Measurements from ENCODE around the gene EPB42. TPM values are rescaled to one million over a fixed set of nuclear protein-coding genes. Genes with fewer than 3 reads are reported as not detected.

EPB42 gene
- total and polyA plus RNA-seq, 2 of the 4 experiments (the other 2 are of a cell fraction) = not detected

GRCh38 chr15:43239732-43240491 lies 19.1 kb upstream of the EPB42 start:
- Histone ChIP-seq H3K9me1 (ENCODE audit: insufficient read depth, low read length) (no peaks in the 10 kb centered on the region; the same call in 1 of the 2 replicates), H2AFZ (replicated peaks; ENCODE audit: low read length, poor library complexity) (no peak overlapping the region), H3K4ac (ENCODE audit: low read depth, low read length) (no peak overlapping the region), H4K20me1 (ENCODE audit: insufficient read depth, low read length) (no peaks in the 10 kb centered on the region), H2BK15ac (ENCODE audit: low read depth, low read length) (no peak overlapping the region), H3K9me3 (ENCODE audit: control insufficient read depth, insufficient read depth, low read length) (no peaks in the 10 kb centered on the region), H3K4me3 (ENCODE audit: insufficient read depth, low read depth, low read length) (no peak overlapping the region), H3K23ac (ENCODE audit: low read depth, low read length) (no peak overlapping the region), H3K27me3 (ENCODE audit: control insufficient read depth, insufficient read depth, low read length) (peaks cover 69% of the 10 kb centered on the region), H3K9ac (ENCODE audit: low read depth, low read length) (no peak overlapping the region), H4K5ac (ENCODE audit: low read depth, low read length) (no peak overlapping the region), H2BK120ac (ENCODE audit: low read depth, low read length) (no peak overlapping the region), H2AK9ac (replicated peaks; ENCODE audit: low read depth, low read length, poor library complexity) (no peak overlapping the region), H3K4me1 (ENCODE audit: control insufficient read depth, insufficient read depth, low read length) (no peaks in the 10 kb centered on the region), H3K79me1 (ENCODE audit: low read depth in 1 of 2, low read length in 2 of 2) (no peaks in the 10 kb centered on the region), H4K8ac (ENCODE audit: low read depth in 2 of 2, low read length in 2 of 2) (no peak overlapping the region), H2BK20ac (ENCODE audit: low read depth, low read length) (no peak overlapping the region), H3K4me2 (ENCODE audit: low read depth, low read length) (no peak overlapping the region), H3K18ac (ENCODE audit: low read depth, low read length) (no peak overlapping the region), H2AK5ac (ENCODE audit: low read depth, low read length) (no peak overlapping the region), H4K91ac (ENCODE audit: insufficient read depth, low read depth, low read length) (no peak overlapping the region), H3K27ac (ENCODE audit: insufficient read depth, low read length) (no peak overlapping the region), H3K36me3 (ENCODE audit: control insufficient read depth, insufficient read depth, low read length) (no peaks in the 10 kb centered on the region), H3K14ac (replicated peaks; ENCODE audit: low read depth, low read length) (no peak overlapping the region), H2BK5ac (ENCODE audit: low read depth, low read length, poor library complexity, severe bottlenecking) (no peak overlapping the region), H3K56ac (ENCODE audit: extremely low read depth, insufficient read depth, low read length) (no peak overlapping the region)
- ChIA-PET CTCF (no interaction called here), POLR2A (ENCODE audit: unreplicated experiment) (no interaction called here)
- in situ Hi-C loops (cut with MboI; ENCODE audit: low sequenced_read_pairs) (no loop called here), intact Hi-C loops (cut with micrococcal nuclease) (no loop called here), dilution Hi-C loops (cut with HindIII; ENCODE audit: low sequenced_read_pairs, unreplicated experiment) (no loop called here)
- no peak for TF ChIP-seq MXI1 (IDR thresholded peaks at IDR 0.05; ENCODE audit: borderline replicate concordance, low read depth, low read length)
- TF ChIP-seq FOS (IDR thresholded peaks at IDR 0.05; ENCODE audit: low read depth, low read length) = no peak
- no peak for TF ChIP-seq USF2 (IDR thresholded peaks at IDR 0.05; ENCODE audit: low read depth, low read length)
- no peak for TF ChIP-seq MAZ (IDR thresholded peaks at IDR 0.05; ENCODE audit: borderline replicate concordance, low read depth, low read length)
- TF ChIP-seq ELK1 (IDR thresholded peaks at IDR 0.05; ENCODE audit: borderline replicate concordance, low read depth, low read length) = no peak
- TF ChIP-seq MAFK (IDR thresholded peaks at IDR 0.05; ENCODE audit: low read depth, low read length) = no peak
- TF ChIP-seq CEBPB (IDR thresholded peaks at IDR 0.05; ENCODE audit: low read depth, low read length) = no peak
- TF ChIP-seq CTCF (conservative IDR thresholded peaks at IDR 0.05; ENCODE audit: low read depth, low read length) = no peak
- no peak for TF ChIP-seq CHD1 (IDR thresholded peaks at IDR 0.05; ENCODE audit: low read depth, low read length)
- no peak for TF ChIP-seq RAD21 (IDR thresholded peaks at IDR 0.05; ENCODE audit: low read length)
- no peak for TF ChIP-seq NFE2L2 (IDR thresholded peaks at IDR 0.05; ENCODE audit: low read depth, low read length)
- TF ChIP-seq RCOR1 (IDR thresholded peaks at IDR 0.05; ENCODE audit: insufficient replicate concordance, low read length) = no peak
- TF ChIP-seq BHLHE40 (IDR thresholded peaks at IDR 0.05; ENCODE audit: low read depth, low read length) = no peak
- TF ChIP-seq POLR2A (IDR thresholded peaks at IDR 0.05; ENCODE audit: low read depth, low read length) = no peak
- no peak for TF ChIP-seq RFX5 (IDR thresholded peaks at IDR 0.05; ENCODE audit: low read depth, low read length)
- TF ChIP-seq SMC3 (IDR thresholded peaks at IDR 0.05; ENCODE audit: low read depth, low read length) = no peak
- ATAC-seq (ENCODE audit: low read depth) = no peak
- 63% methylated on average over 5 of the region's 7 CpGs; no CpG with 5 or more reads in 1 of the 2 experiments for WGBS, 2 experiments (ENCODE audit: extremely low coverage in 2 of 2, insufficient read length in 1 of 2)
- BruUV-seq (replicated peaks) = no TSS peak
- DNase-seq = no peak

All from IMR-90 (cell line).